GM12878 (cell line): ENCODE measurements around the gene TMEM163. TPM values are rescaled to one million over a fixed set of nuclear protein-coding genes. Genes with fewer than 3 reads are reported as not detected.
A peak's percentile ranks its signal among the peaks of the same experiment; 100 is the strongest.

Experiments
- ATAC-seq: fragments of 200-7000 bp; cut with Tn5 transposase; 3 replicates; pipeline ENCODE4 v1.9.1; 2020; ENCODE audit warnings: mild to moderate bottlenecking, moderate library complexity
- BruUV-seq: library from RNA; stranded (reverse); fragments of 400-500 nt; replicated peaks from 2 replicates; lab custom pipeline; 2021; lab: Mats Ljungman, UMichigan
- CTCF ChIA-PET: fragments of 300-600 bp; sonication (Branson Sonifier 250); formaldehyde crosslinking; extraction: SDS; loops from one replicate; lab custom pipeline; 2021; ENCODE audit warnings: inconsistent platforms; lab: Yijun Ruan, JAX
- POLR2A ChIA-PET: fragments of 350-600 bp; formaldehyde crosslinking; extraction: SDS; loops from one replicate; lab custom pipeline; 2021; ENCODE audit warnings: inconsistent platforms; lab: Charles Lee
- RAD21 ChIA-PET: fragments of 300-600 bp; sonication (Branson Sonifier 250); formaldehyde crosslinking; loops from one replicate; lab custom pipeline; 2023; ENCODE audit warnings: antibody characterized with exemption; ENCODE audit not compliant: unreplicated experiment; lab: Charles Lee
- SMC1A ChIA-PET: fragments of 300-600 bp; sonication (Branson Sonifier 250); formaldehyde crosslinking; loops from one replicate; lab custom pipeline; 2023; ENCODE audit not compliant: unreplicated experiment, uncharacterized antibody; lab: Charles Lee
- DNase-seq: peaks from one replicate; pipeline ENCODE4 v3.0.0-alpha.2; 2011; ENCODE audit warnings: low read depth, low spot score
- FAIRE-seq: peaks from 3 replicates; lab custom pipeline; 2011; peaks lifted over from hg19 to GRCh38; lab: Jason Lieb, UNC
- H2AFZ ChIP-seq: 2 replicates; pipeline ENCODE4 v1.6.0; 2011; ENCODE audit warnings: low read depth, low read length, control low read depth; ENCODE audit not compliant: control insufficient read depth
- H3K27ac ChIP-seq: 2 replicates; pipeline ENCODE4 v1.5.1; 2011; ENCODE audit warnings: control low read depth; ENCODE audit not compliant: control insufficient read depth, insufficient read depth
- H3K27me3 ChIP-seq, 2 experiments: replicated peaks in 1 of 2; 2 replicates each; pipeline versions ENCODE4 v1.6.0 to v1.6.1; 2011; ENCODE audit warnings: low read length in 1 of 2; ENCODE audit not compliant: control insufficient read depth in 2 of 2, insufficient read depth in 2 of 2
- H3K36me3 ChIP-seq, 2 experiments: 2 replicates each; pipeline ENCODE4 v1.5.1; 2011; ENCODE audit warnings: low read length in 1 of 2; ENCODE audit not compliant: control insufficient read depth in 2 of 2, insufficient read depth in 2 of 2
- H3K4me1 ChIP-seq: 2 replicates; pipeline ENCODE4 v1.6.1; 2011; ENCODE audit warnings: mild to moderate bottlenecking, low read length, moderate library complexity, mixed read lengths; ENCODE audit not compliant: control insufficient read depth, insufficient read depth
- H3K4me2 ChIP-seq: 2 replicates; pipeline ENCODE4 v1.6.0; 2011; ENCODE audit warnings: control low read depth; ENCODE audit not compliant: control insufficient read depth, insufficient read depth
- H3K4me3 ChIP-seq: fragments of 200-600 bp; sonication (generic); 2 replicates; pipeline ENCODE4 v1.5.1; 2016
- H3K79me2 ChIP-seq: 2 replicates; pipeline ENCODE4 v1.6.0; 2011; ENCODE audit warnings: low read length; ENCODE audit not compliant: control insufficient read depth, insufficient read depth
- H3K9ac ChIP-seq: 2 replicates; pipeline ENCODE4 v1.8.0; 2011; ENCODE audit warnings: low read length, control low read depth, mixed read lengths; ENCODE audit not compliant: control insufficient read depth, insufficient read depth
- H3K9me3 ChIP-seq: replicated peaks from 3 replicates; pipeline ENCODE4 v1.5.1; 2011; ENCODE audit warnings: mild to moderate bottlenecking, low read length; ENCODE audit not compliant: control insufficient read depth, insufficient read depth
- H4K20me1 ChIP-seq: 2 replicates; pipeline ENCODE4 v1.6.0; 2011; ENCODE audit not compliant: control insufficient read depth, insufficient read depth
- CEBPB ChIP-seq, 2 experiments: fragments of 150-350 bp in 1 of 2; IDR thresholded peaks; 2 replicates each; pipeline ENCODE4 v1.6.1; 2012 to 2014; ENCODE audit warnings: low read depth in 2 of 2, low read length in 2 of 2, borderline replicate concordance in 1 of 2, inconsistent platforms in 1 of 2
- DPF2 ChIP-seq: fragments of 450-650 bp; IDR thresholded peaks from 2 replicates; pipeline ENCODE4 v1.6.1; 2017; ENCODE audit warnings: mild to moderate bottlenecking
- E2F4 ChIP-seq: IDR thresholded peaks from 2 replicates; pipeline ENCODE4 v1.6.1; 2012; ENCODE audit warnings: low read depth, low read length, improper control_type of control experiment
- HDGF ChIP-seq: fragments of 450-650 bp; IDR thresholded peaks from 2 replicates; pipeline ENCODE4 v1.6.1; 2016; ENCODE audit warnings: antibody characterized with exemption
- MEF2B ChIP-seq: fragments of 450-650 bp; IDR thresholded peaks from 2 replicates; pipeline ENCODE4 v1.6.1; 2018; ENCODE audit warnings: mild to moderate bottlenecking, moderate library complexity; ENCODE audit not compliant: partially characterized antibody, poor library complexity, severe bottlenecking
- NR2C2 ChIP-seq: IDR thresholded peaks from 2 replicates; pipeline ENCODE4 v1.6.1; 2011; ENCODE audit warnings: borderline replicate concordance, low read depth; ENCODE audit not compliant: control insufficient read depth, insufficient read length
- NRF1 ChIP-seq: conservative IDR thresholded peaks from 2 replicates; pipeline ENCODE4 v1.6.1; 2011; ENCODE audit warnings: mild to moderate bottlenecking, low read depth, low read length, improper control_type of control experiment
- RAD21 ChIP-seq: IDR thresholded peaks from 2 replicates; pipeline ENCODE4 v1.6.1; 2011; ENCODE audit warnings: mild to moderate bottlenecking, low read depth, low read length, moderate library complexity; ENCODE audit not compliant: insufficient read depth
- REST ChIP-seq: IDR thresholded peaks from 2 replicates; pipeline ENCODE4 v1.6.1; 2012; ENCODE audit warnings: mild to moderate bottlenecking, low read depth, low read length
- RUNX3 ChIP-seq: IDR thresholded peaks from 2 replicates; pipeline ENCODE4 v1.6.1; 2012; ENCODE audit warnings: low read length, inconsistent platforms
- TCF3 ChIP-seq: IDR thresholded peaks from 2 replicates; pipeline ENCODE4 v1.6.1; 2012; ENCODE audit warnings: low read depth, mild to moderate bottlenecking, low read length, borderline replicate concordance; ENCODE audit not compliant: insufficient read depth
- WRNIP1 ChIP-seq: IDR thresholded peaks from 2 replicates; pipeline ENCODE4 v1.6.1; 2011; ENCODE audit warnings: low read depth, low read length, improper control_type of control experiment, borderline replicate concordance
- ZNF384 ChIP-seq: IDR thresholded peaks from 2 replicates; pipeline ENCODE4 v1.6.1; 2012; ENCODE audit warnings: low read depth, mild to moderate bottlenecking, low read length, improper control_type of control experiment, borderline replicate concordance
- WGBS: methylation state at CpG from one replicate; pipeline ENCODE4 v1.1.6; 2016; ENCODE audit warnings: low lambda C conversion rate; ENCODE audit not compliant: insufficient replicate concordance, insufficient coverage; ENCODE audit errors: missing lambda C conversion rate; 5-methylcytosine and 5-hydroxymethylcytosine counted together
- in situ Hi-C: fragments of 300-500 bp; cut with MboI; formaldehyde crosslinking; loops from 9 replicates; pipeline ENCODE4 v1.14.3; 2018; ENCODE audit warnings: mixed read lengths
- intact Hi-C: fragments of 100-400 bp; cut with micrococcal nuclease; formaldehyde crosslinking; loops from one replicate; pipeline ENCODE4 v1.14.2; 2022; ENCODE audit not compliant: unreplicated experiment
- polyA plus RNA-seq, 11 experiments: library from polyadenylated mRNA; depleted of rRNA in 4 of 11; unstranded in 6 of 11; stranded (reverse) in 5 of 11; fragments of >200 nt; fragmentation: Nextera tagmentation in 4 of 11; fragmentation: Illumina TruSeq in 1 of 11; extraction: Ambion mirVana in 4 of 11; extraction: Trizol in 1 of 11; gene quantifications; 1 replicate in 1 of 11; 2 replicates in 10 of 11; pipeline versions ENCODE4 v1.2.1 to v1.2.3, GENCODE V29; 2011 to 2016; ENCODE audit warnings: inconsistent platforms in 2 of 11, missing spikeins in 2 of 11, low read depth in 1 of 11
- total RNA-seq, 4 experiments: library from RNA; depleted of rRNA in 3 of 4; stranded (reverse); fragments of >200 nt in 3 of 4; fragmentation: Illumina TruSeq in 1 of 4; extraction: Trizol in 1 of 4; gene quantifications; 2 replicates each; pipeline versions ENCODE4 v1.2.1 to v1.2.3, GENCODE V29; 2013 to 2021

Gene TMEM163
- total and polyA plus RNA-seq, 10 of the 15 experiments (the other 5 are each of a cell fraction or from before 2014, with no cell fraction given): 0.05 to 0.11 (median 0.07) TPM; not detected in 4

- Histone ChIP-seq H3K27ac (no peak overlapping the region), H2AFZ (no peak overlapping the region), H3K4me1 (peaks cover 9% of the 10 kb centered on the region; the same call in 1 of the 2 replicates), H3K9me3 (no peaks in the 10 kb centered on the region), H3K36me3 (no peaks in the 10 kb centered on the region), H3K4me2 (no peak overlapping the region), H3K27me3 (no peaks in the 10 kb centered on the region; a peak in 1 of 4 replicates), H3K79me2 (no peaks in the 10 kb centered on the region), H3K9ac (no peak overlapping the region), H4K20me1 (no peaks in the 10 kb centered on the region), H3K4me3 (no peak overlapping the region)
- ATAC-seq (no peak), FAIRE-seq (peak; percentile 54), DNase-seq (no peak)
- TF ChIP-seq DPF2 (no peak), MEF2B (peak; percentile 14)
- no TSS peak for BruUV-seq
- ChIA-PET SMC1A (interaction anchor here (1.3 kb wide), 1 partner anchor 100 kb away, joined by 3 read pairs; no protein-coding TSS in a partner anchor), RAD21 (no interaction called here), POLR2A (no interaction called here), CTCF (interaction anchor here (1.1 kb wide), 2 partner anchors 19 to 20 kb away, joined by 3 to 5 read pairs; no protein-coding TSS in a partner anchor)
- in situ Hi-C loops (no loop called here), intact Hi-C loops (no loop called here)
- WGBS: 7% methylated on average over 4 of the region's 4 CpGs
These were observed 78.3 kb downstream of the TMEM163 start for GRCh38 chr2:134640494-134640893.

GRCh38 chr2:134639265-134639664 is 79.5 kb downstream of the TMEM163 start:
- no peaks in the 10 kb centered on the region for H3K9me3 ChIP-seq
- FAIRE-seq (no peak), DNase-seq (no peak)
- TF ChIP-seq WRNIP1 (no peak), REST (no peak), TCF3 (no peak), NRF1 (no peak), RUNX3 (peak; percentile 16; the same call in 1 of the 2 replicates), ZNF384 (no peak), NR2C2 (no peak), E2F4 (no peak), HDGF (no peak), CEBPB (IDR thresholded peaks at IDR 0.05; ENCODE audit: borderline replicate concordance in 1 of 2, low read depth in 2 of 2, low read length in 2 of 2) (no peak), RAD21 (no peak)

More at GRCh38 chr2:134639265-134639664, 79.5 kb downstream of the TMEM163 start:
- no peaks in the 10 kb centered on the region for H3K36me3 ChIP-seq
- intact Hi-C loops (no loop called here), in situ Hi-C loops (no loop called here)
- BruUV-seq: no TSS peak
- ChIA-PET CTCF (no interaction called here), RAD21 (no interaction called here), SMC1A (no interaction called here), POLR2A (no interaction called here)
- no peak overlapping the region for H3K4me2 ChIP-seq
- peaks cover 9% of the 10 kb centered on the region; the same call in 1 of the 2 replicates for H3K4me1 ChIP-seq
- H3K27me3 ChIP-seq: no peaks in the 10 kb centered on the region; a peak in 1 of 4 replicates
- no peak for ATAC-seq
- WGBS: 32% methylated on average over 2 of the region's 2 CpGs
- no peak overlapping the region for H3K4me3 ChIP-seq
- H2AFZ ChIP-seq: no peak overlapping the region
- H4K20me1 ChIP-seq: no peaks in the 10 kb centered on the region
- H3K27ac ChIP-seq: no peak overlapping the region
- H3K79me2 ChIP-seq: no peaks in the 10 kb centered on the region
- H3K9ac ChIP-seq: no peak overlapping the region
